Erythroblast (primary cell): ENCODE results near the gene SCUBE2.

Source experiments
- GATA1 ChIP-seq: IDR thresholded peaks from 2 replicates; pipeline ENCODE4 v1.6.1; 2011; ENCODE audit warnings: low read depth, mild to moderate bottlenecking, control low read depth, low read length, moderate library complexity
- POLR2A ChIP-seq: IDR thresholded peaks from 2 replicates; pipeline ENCODE4 v1.6.1; 2011; ENCODE audit warnings: mild to moderate bottlenecking, low read length

DNA sequence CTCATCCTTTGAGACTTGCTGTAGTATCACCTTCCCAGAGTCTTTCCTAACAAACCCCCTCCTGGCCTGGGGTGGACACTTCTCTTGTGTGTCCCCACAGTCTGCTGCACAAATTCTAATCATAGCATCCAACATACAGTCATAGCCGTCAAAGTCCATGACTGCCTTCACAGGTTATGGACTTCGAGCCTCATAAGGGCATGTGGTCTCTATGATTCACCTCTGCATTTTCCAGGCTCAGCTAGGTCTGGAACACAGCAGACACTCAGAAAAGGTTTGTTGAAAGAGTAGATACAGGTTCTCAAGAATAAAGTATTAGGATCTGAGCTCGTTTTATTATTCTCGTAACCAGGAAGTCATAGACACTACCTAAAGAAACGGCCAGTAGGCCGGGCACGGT, 13.2 kb upstream of the SCUBE2 start:
- no peak for TF ChIP-seq POLR2A
- no peak for TF ChIP-seq GATA1
